Neutrophil (primary cell): ENCODE data around the gene TIGD7.

Experiments used
- H3K27ac ChIP-seq: fragments of 200-600 bp; sonication (generic); 2 replicates; pipeline ENCODE4 v1.5.1; 2016; ENCODE audit warnings: mild to moderate bottlenecking, moderate library complexity
- H3K27me3 ChIP-seq: fragments of 200-600 bp; sonication (generic); 2 replicates; pipeline ENCODE4 v1.6.0; 2016; ENCODE audit warnings: mild to moderate bottlenecking
- H3K36me3 ChIP-seq: fragments of 200-600 bp; sonication (generic); 2 replicates; pipeline ENCODE4 v1.5.1; 2017
- H3K4me1 ChIP-seq, 2 experiments: fragments of 200-600 bp in 1 of 2; sonication (generic) in 1 of 2; 1 replicate in 1 of 2; 2 replicates in 1 of 2; pipeline versions ENCODE4 v1.5.1 to v1.6.1; 2013 to 2016; ENCODE audit warnings: low read depth in 1 of 2, low read length in 1 of 2, mild to moderate bottlenecking in 1 of 2, moderate library complexity in 1 of 2; ENCODE audit not compliant: control insufficient read depth in 1 of 2, insufficient read depth in 1 of 2
- H3K4me3 ChIP-seq, 2 experiments: fragments of 200-600 bp in 1 of 2; sonication (generic) in 1 of 2; 1 replicate in 1 of 2; 2 replicates in 1 of 2; pipeline ENCODE4 v1.5.1; 2013 to 2016; ENCODE audit warnings: low read depth in 1 of 2, low read length in 1 of 2, mild to moderate bottlenecking in 1 of 2, moderate library complexity in 1 of 2
- H3K9me3 ChIP-seq: fragments of 200-600 bp; sonication (generic); 2 replicates; pipeline ENCODE4 v1.5.1; 2016
- TF ChIP-seq, protein P1 (sequence below): fragments of 200-600 bp; sonication (generic); IDR thresholded peaks from 2 replicates; pipeline ENCODE4 v1.5.1; 2016; ENCODE audit warnings: antibody characterized with exemption

The TIGD7 gene

DNA sequence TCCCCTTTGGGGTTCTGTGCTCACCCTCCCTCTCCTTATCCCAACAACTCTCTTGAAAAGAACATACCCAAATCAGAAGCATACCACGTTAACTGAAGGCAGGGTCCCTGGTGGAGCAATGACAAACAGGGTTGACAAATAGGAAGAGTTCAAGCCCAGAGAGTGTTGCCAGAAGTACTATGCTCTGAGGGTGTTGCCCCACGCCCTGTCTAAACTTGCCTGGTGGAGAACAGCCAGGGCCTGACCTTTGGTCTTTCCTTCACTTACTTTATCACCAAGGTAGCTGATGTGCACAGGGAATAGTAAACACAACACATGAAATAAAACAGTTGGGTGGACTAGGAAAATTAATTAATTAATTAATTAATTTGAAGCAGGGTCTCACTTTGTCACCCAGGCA is 23.4 kb upstream of the TIGD7 start:
- Histone ChIP-seq H3K9me3 (no peaks in the 10 kb centered on the region), H3K27me3 (peaks cover 7% of the 10 kb centered on the region), H3K4me1 (no peaks in the 10 kb centered on the region), H3K36me3 (no peaks in the 10 kb centered on the region), H3K4me3 (no peak overlapping the region), H3K27ac (no peak overlapping the region)
- TF ChIP-seq, protein P1, sequence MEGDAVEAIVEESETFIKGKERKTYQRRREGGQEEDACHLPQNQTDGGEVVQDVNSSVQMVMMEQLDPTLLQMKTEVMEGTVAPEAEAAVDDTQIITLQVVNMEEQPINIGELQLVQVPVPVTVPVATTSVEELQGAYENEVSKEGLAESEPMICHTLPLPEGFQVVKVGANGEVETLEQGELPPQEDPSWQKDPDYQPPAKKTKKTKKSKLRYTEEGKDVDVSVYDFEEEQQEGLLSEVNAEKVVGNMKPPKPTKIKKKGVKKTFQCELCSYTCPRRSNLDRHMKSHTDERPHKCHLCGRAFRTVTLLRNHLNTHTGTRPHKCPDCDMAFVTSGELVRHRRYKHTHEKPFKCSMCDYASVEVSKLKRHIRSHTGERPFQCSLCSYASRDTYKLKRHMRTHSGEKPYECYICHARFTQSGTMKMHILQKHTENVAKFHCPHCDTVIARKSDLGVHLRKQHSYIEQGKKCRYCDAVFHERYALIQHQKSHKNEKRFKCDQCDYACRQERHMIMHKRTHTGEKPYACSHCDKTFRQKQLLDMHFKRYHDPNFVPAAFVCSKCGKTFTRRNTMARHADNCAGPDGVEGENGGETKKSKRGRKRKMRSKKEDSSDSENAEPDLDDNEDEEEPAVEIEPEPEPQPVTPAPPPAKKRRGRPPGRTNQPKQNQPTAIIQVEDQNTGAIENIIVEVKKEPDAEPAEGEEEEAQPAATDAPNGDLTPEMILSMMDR: no peak

- no peaks in the 10 kb centered on the region for H3K9me3 ChIP-seq
- H3K4me3 ChIP-seq: no peak overlapping the region
- TF ChIP-seq, protein P1: no peak
- H3K4me1 ChIP-seq: no peaks in the 10 kb centered on the region
- H3K36me3 ChIP-seq: no peaks in the 10 kb centered on the region
- H3K27ac ChIP-seq: no peak overlapping the region
- H3K27me3 ChIP-seq: peaks cover 7% of the 10 kb centered on the region
Observed at GRCh38 chr16:3328104-3328503, 22.9 kb upstream of the TIGD7 start.

DNA sequence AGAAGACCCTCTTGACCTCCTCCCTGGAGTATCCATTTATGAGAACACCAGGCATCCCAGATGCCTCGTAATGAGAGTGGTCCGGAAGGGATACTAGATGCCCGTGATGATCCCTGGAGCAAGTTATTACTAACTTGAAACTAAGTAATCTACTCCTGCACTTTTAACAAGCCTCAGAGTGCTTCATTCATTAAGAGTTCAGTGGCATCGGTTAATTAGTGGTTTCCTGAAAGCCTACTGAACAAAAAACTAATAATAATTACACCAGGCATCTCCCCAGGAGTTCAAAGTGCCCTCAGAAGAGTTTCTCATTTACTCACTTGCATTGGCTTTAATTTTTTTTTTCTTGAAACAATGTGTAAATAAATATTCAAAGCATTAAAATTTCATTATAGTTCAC is 22.3 kb upstream of the TIGD7 start:
- Histone ChIP-seq H3K4me1 (no peaks in the 10 kb centered on the region), H3K9me3 (no peaks in the 10 kb centered on the region), H3K27me3 (peaks cover 7% of the 10 kb centered on the region), H3K27ac (no peak overlapping the region), H3K36me3 (no peaks in the 10 kb centered on the region), H3K4me3 (no peak overlapping the region)
- TF ChIP-seq, protein P1: no peak

DNA sequence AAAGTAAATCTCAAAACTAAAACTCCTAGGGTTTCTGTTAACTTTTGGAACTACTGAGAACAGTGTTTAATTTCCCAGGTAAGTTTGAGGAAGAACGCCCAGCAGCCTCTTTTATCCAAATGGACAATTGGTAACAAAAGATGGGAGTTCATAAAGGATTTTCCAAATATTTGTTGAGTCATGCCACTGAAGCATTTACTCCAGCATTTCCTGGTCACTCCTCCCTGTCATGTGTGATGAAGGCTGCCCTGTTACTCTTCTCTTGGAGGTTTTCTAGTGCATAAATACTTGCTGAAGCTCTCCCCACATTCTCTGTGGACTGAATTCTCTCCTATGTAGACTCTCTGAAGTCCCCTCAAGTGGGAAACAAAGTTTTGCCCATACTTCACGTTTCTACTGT is 16.6 kb upstream of the TIGD7 start:
- Histone ChIP-seq H3K9me3 (peaks cover 30% of the 10 kb centered on the region), H3K4me1 (no peaks in the 10 kb centered on the region), H3K36me3 (no peaks in the 10 kb centered on the region), H3K27ac (no peak overlapping the region), H3K4me3 (no peak overlapping the region), H3K27me3 (peaks cover 7% of the 10 kb centered on the region)
- TF ChIP-seq, protein P1: no peak

- TF ChIP-seq, protein P1: no peak
- H3K27me3 ChIP-seq: no peaks in the 10 kb centered on the region
- no peak overlapping the region for H3K27ac ChIP-seq
- no peaks in the 10 kb centered on the region for H3K4me1 ChIP-seq
- peaks cover 7% of the 10 kb centered on the region for H3K36me3 ChIP-seq
- H3K4me3 ChIP-seq: no peak overlapping the region
- peaks cover 52% of the 10 kb centered on the region for H3K9me3 ChIP-seq
Observed at GRCh38 chr16:3317315-3317999, 12.2 kb upstream of the TIGD7 start.
